Suprapubic skin (tissue), 4 donors: ENCODE results near the gene SHANK3. TPM values are rescaled to one million over a fixed set of nuclear protein-coding genes. Genes with fewer than 3 reads are reported as not detected.

ENCODE experiments used
- DNase-seq, 2 donors: peaks; one replicate each; pipeline ENCODE4 v3.0.0-alpha.2; 2019; ENCODE audit warnings: low spot score in 2 of 2
- H3K27ac ChIP-seq: fragments of 200-600 bp; sonication (generic); one replicate; pipeline ENCODE4 v1.5.1; 2019
- H3K27me3 ChIP-seq: fragments of 200-600 bp; sonication (generic); one replicate; pipeline ENCODE4 v1.5.1; 2019
- H3K36me3 ChIP-seq: fragments of 200-600 bp; sonication (generic); one replicate; pipeline ENCODE4 v1.5.1; 2019
- H3K4me1 ChIP-seq: fragments of 200-600 bp; sonication (generic); one replicate; pipeline ENCODE4 v1.5.1; 2019
- H3K4me3 ChIP-seq: fragments of 200-600 bp; sonication (generic); one replicate; pipeline ENCODE4 v1.5.1; 2019; ENCODE audit warnings: mild to moderate bottlenecking
- H3K9me3 ChIP-seq: fragments of 200-600 bp; sonication (generic); one replicate; pipeline ENCODE4 v1.5.1; 2019
- EP300 ChIP-seq: sonication (generic); formaldehyde crosslinking; IDR thresholded peaks from one replicate; pipeline ENCODE4 v1.6.1; 2017; ENCODE audit warnings: antibody characterized with exemption
- POLR2A ChIP-seq, 2 donors: fragments of 450-650 bp; IDR thresholded peaks; one replicate each; pipeline ENCODE4 v1.6.1; 2017; ENCODE audit warnings: antibody characterized with exemption in 2 of 2, mild to moderate bottlenecking in 2 of 2, moderate library complexity in 2 of 2
- POLR2AphosphoS5 ChIP-seq, 3 donors: sonication (generic); formaldehyde crosslinking; IDR thresholded peaks; one replicate each; pipeline ENCODE4 v1.6.1; 2017; ENCODE audit warnings: antibody characterized with exemption in 3 of 3
- WGBS: methylation state at CpG from one replicate; pipeline ENCODE4 v1.1.5; 2018; 5-methylcytosine and 5-hydroxymethylcytosine counted together
- total RNA-seq, 4 donors: library from RNA; depleted of rRNA; stranded (reverse); fragments of >200 nt; gene quantifications; one replicate each; pipeline ENCODE4 v1.1.0, GENCODE V29; 2016
- TF ChIP-seq, protein P1 (sequence below), 2 donors: fragments of 200-600 bp in 1 of 2; fragments of 450-650 bp in 1 of 2; sonication (generic) in 1 of 2; IDR thresholded peaks; one replicate each; pipeline ENCODE4 v1.5.1; 2016 to 2019; ENCODE audit warnings: antibody characterized with exemption in 2 of 2, mild to moderate bottlenecking in 1 of 2, moderate library complexity in 1 of 2

The SHANK3 gene
- total RNA-seq, 4 donors from 2014 or later: 2.9 to 15.9 (median 9.5) TPM

- Histone ChIP-seq H3K9me3 (no peaks in the 10 kb centered on the region), H3K4me1 (peaks cover 25% of the 10 kb centered on the region), H3K27ac (peak overlapping the region; percentile 79), H3K36me3 (no peaks in the 10 kb centered on the region), H3K4me3 (no peak overlapping the region), H3K27me3 (peaks cover 32% of the 10 kb centered on the region)
- 67% methylated on average over 10 of the region's 10 CpGs for WGBS
- no peak for DNase-seq
- TF ChIP-seq EP300: no peak
- no peak for TF ChIP-seq POLR2AphosphoS5 (IDR thresholded peaks at IDR 0.05)
- TF ChIP-seq POLR2A (IDR thresholded peaks at IDR 0.05): no peak
- TF ChIP-seq, protein P1, sequence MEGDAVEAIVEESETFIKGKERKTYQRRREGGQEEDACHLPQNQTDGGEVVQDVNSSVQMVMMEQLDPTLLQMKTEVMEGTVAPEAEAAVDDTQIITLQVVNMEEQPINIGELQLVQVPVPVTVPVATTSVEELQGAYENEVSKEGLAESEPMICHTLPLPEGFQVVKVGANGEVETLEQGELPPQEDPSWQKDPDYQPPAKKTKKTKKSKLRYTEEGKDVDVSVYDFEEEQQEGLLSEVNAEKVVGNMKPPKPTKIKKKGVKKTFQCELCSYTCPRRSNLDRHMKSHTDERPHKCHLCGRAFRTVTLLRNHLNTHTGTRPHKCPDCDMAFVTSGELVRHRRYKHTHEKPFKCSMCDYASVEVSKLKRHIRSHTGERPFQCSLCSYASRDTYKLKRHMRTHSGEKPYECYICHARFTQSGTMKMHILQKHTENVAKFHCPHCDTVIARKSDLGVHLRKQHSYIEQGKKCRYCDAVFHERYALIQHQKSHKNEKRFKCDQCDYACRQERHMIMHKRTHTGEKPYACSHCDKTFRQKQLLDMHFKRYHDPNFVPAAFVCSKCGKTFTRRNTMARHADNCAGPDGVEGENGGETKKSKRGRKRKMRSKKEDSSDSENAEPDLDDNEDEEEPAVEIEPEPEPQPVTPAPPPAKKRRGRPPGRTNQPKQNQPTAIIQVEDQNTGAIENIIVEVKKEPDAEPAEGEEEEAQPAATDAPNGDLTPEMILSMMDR (IDR thresholded peaks at IDR 0.05): no peak
These were observed 1.6 kb upstream of the SHANK3 start for GRCh38 chr22:50670914-50671538.

GRCh38 chr22:50671641-50672040, 982 bp upstream of the SHANK3 start:
- H3K4me3 ChIP-seq: no peak overlapping the region
- H3K4me1 ChIP-seq: peaks cover 25% of the 10 kb centered on the region
- no peak for DNase-seq
- TF ChIP-seq POLR2A (IDR thresholded peaks at IDR 0.05): no peak
- TF ChIP-seq POLR2AphosphoS5 (IDR thresholded peaks at IDR 0.05): no peak
- TF ChIP-seq, protein P1 (IDR thresholded peaks at IDR 0.05): no peak
- no peak for TF ChIP-seq EP300
- H3K9me3 ChIP-seq: no peaks in the 10 kb centered on the region
- H3K27me3 ChIP-seq: peaks cover 32% of the 10 kb centered on the region
- H3K36me3 ChIP-seq: no peaks in the 10 kb centered on the region
- WGBS: 49% methylated on average over 10 of the region's 11 CpGs
- peak overlapping the region; percentile 79 for H3K27ac ChIP-seq

DNA sequence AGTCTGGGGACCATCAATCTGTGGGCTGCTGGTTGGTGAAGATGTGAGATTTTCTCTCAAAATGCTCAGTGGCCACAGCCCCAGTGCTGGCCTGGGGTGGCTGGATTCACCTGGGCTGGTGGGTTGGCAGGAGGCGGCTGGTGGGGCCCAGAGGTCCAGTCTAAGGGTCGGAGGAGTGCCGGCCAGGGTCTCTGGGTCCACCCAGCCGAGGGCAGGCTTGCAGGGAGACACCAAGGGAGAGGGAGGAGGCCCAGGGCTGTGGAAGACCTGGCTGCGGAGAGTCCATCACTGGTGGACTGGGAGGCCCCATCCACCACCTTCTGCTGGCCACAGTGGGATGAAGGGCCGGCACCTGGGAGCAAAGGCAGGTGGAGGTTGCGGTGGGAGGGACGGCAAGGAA, 582 bp upstream of the SHANK3 start:
- no peaks in the 10 kb centered on the region for H3K36me3 ChIP-seq
- peaks cover 25% of the 10 kb centered on the region for H3K4me1 ChIP-seq
- no peaks in the 10 kb centered on the region for H3K9me3 ChIP-seq
- WGBS: 67% methylated on average over 4 of the region's 8 CpGs
- DNase-seq: peak in 1 of 2 donors; percentile 60
- peak overlapping the region; percentile 79 for H3K27ac ChIP-seq
- TF ChIP-seq POLR2AphosphoS5 (IDR thresholded peaks at IDR 0.05) (no peak), EP300 (no peak), POLR2A (IDR thresholded peaks at IDR 0.05) (no peak)
- TF ChIP-seq, protein P1 (IDR thresholded peaks at IDR 0.05): no peak
- H3K27me3 ChIP-seq: peaks cover 32% of the 10 kb centered on the region
- no peak overlapping the region for H3K4me3 ChIP-seq

DNA sequence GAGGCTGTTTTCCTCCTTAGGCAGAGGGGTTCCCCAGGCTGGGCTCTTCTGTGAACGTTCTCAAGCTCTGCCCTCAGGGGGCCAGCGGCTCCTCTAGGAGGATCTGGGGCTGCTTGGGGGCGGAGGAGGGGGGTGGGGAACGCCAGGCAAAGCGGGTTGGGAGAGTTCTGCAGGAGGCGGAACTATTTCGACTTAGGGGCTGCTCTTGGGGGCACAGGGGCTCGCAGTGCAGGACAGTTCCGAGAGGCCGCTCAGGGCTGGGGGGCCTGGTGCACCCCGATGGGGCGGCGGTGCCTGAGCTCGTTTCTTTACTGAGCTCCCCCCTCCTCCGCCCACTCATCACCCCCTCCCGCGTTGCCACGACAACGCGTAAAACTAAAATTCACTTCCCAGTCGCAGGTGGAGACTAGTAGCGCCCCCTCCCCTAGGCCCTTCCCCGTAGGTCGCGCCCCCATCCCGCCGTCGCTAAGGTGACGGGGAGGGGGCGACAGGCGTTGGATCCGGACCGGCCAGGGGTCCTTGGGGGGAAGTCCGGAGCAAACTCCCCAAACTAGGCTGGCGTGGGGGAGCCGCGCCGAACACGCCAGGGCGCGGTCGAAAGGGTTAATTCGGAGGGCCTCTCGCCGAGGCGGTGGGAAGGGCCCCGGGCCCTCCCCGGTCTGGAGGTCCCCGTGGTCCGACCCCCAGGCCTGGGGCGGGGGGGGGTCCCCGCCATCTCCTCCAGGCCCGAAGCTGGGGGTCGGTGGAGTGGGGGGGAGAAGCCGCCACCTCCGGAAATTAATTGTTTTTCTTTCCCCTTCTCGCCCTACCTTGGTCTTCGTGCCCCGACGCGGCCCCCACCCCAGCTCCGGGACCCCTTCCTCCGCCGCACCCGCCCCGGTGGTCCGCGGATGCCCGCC, 857 bp downstream of the SHANK3 start:
- WGBS: 3% methylated on average over 34 of the region's 69 CpGs
- no peak for TF ChIP-seq POLR2AphosphoS5 (IDR thresholded peaks at IDR 0.05)
- TF ChIP-seq POLR2A (IDR thresholded peaks at IDR 0.05): no peak
- TF ChIP-seq, protein P1 (IDR thresholded peaks at IDR 0.05): no peak
- TF ChIP-seq EP300: no peak
- Histone ChIP-seq H3K36me3 (no peaks in the 10 kb centered on the region), H3K27ac (peak overlapping the region; percentile 62), H3K9me3 (no peaks in the 10 kb centered on the region), H3K4me1 (peaks cover 25% of the 10 kb centered on the region), H3K4me3 (peak overlapping the region; percentile 56), H3K27me3 (peaks cover 32% of the 10 kb centered on the region)
- DNase-seq: no peak

GRCh38 chr22:50674130-50674500, 1.5 kb downstream of the SHANK3 start:
- Histone ChIP-seq H3K4me3 (peak overlapping the region; percentile 56), H3K9me3 (no peaks in the 10 kb centered on the region), H3K27me3 (peaks cover 32% of the 10 kb centered on the region), H3K27ac (peak overlapping the region; percentile 62), H3K4me1 (peaks cover 25% of the 10 kb centered on the region), H3K36me3 (peaks cover 3% of the 10 kb centered on the region)
- no CpG with 5 or more reads among the region's 43 CpGs for WGBS
- no peak for TF ChIP-seq EP300
- no peak for TF ChIP-seq POLR2AphosphoS5 (IDR thresholded peaks at IDR 0.05)
- TF ChIP-seq, protein P1 (IDR thresholded peaks at IDR 0.05): no peak
- TF ChIP-seq POLR2A (IDR thresholded peaks at IDR 0.05): no peak
- DNase-seq: no peak
